ENCODE results near the gene CLIP3. TPM values are rescaled to one million over a fixed set of nuclear protein-coding genes. Genes with fewer than 3 reads are reported as not detected.

Gene CLIP3
- total and polyA plus RNA-seq, 2 experiments from 2014 or later: 15.1 to 19.1 TPM

DNA sequence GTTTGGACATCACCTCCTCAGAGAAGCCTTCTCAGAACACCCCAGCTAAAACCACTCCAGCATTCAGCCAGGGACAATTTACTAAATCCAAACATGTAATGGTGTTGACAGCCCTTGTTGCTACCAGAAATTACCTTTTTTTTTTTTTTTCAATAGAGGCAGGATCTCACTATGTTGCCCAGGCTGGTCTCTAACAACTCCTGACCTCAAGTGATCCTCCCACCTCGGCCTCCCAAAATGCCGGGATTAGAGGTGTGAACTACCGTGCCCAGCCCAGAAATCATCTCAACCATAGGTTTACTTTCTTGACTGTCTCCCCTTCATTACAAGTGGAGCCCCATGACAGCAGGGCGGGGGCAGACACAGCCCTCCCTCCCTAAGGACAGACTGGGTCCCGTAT lies 9.2 kb downstream of the CLIP3 start (continued):
- TF ChIP-seq, protein P1, sequence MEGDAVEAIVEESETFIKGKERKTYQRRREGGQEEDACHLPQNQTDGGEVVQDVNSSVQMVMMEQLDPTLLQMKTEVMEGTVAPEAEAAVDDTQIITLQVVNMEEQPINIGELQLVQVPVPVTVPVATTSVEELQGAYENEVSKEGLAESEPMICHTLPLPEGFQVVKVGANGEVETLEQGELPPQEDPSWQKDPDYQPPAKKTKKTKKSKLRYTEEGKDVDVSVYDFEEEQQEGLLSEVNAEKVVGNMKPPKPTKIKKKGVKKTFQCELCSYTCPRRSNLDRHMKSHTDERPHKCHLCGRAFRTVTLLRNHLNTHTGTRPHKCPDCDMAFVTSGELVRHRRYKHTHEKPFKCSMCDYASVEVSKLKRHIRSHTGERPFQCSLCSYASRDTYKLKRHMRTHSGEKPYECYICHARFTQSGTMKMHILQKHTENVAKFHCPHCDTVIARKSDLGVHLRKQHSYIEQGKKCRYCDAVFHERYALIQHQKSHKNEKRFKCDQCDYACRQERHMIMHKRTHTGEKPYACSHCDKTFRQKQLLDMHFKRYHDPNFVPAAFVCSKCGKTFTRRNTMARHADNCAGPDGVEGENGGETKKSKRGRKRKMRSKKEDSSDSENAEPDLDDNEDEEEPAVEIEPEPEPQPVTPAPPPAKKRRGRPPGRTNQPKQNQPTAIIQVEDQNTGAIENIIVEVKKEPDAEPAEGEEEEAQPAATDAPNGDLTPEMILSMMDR (conservative IDR thresholded peaks at IDR 0.05; ENCODE audit: low read depth in 2 of 2): no peak
- TF ChIP-seq JUNB (IDR thresholded peaks at IDR 0.05; ENCODE audit: unreplicated experiment) (no peak), POLR2AphosphoS5 (IDR thresholded peaks at IDR 0.05; ENCODE audit: low read depth) (no peak)

DNA sequence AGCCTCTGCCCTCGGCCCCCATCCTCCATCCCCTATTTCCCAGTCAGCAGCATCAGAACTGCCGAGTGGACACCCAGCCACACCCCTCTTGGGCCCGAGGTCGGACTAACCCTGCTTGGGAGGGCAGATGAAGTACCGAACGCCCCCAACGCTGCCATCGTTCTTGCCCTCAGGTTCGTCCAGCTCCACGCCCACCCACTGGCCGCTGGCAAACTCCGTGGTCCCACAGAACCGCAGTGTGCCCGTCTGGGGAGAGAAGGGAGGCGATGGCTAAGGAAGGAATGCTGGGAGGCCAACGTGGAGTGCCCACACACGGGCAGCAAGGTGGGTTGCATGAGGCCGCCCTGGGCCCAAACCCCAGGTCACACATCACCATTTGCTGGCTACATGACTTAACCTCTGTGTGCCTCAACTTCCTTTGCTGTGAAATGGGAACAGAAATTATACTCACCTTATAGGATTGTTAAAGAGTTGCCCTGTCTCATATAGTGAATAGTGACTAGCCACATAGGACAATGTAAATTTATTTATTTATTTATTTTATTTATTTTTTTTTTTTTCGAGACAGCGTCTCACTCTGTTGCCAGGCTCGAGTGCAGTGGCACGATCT lies 13.5 kb downstream of the CLIP3 start:
- H3K79me2 ChIP-seq (replicated peaks; ENCODE audit: insufficient read depth): 0 out of 2 replicates have a peak, but pooled peaks cover 5% of the 10 kb centered on the region
- ATAC-seq: no peak
- Mint-ChIP-seq H3K27me3 (ENCODE audit: insufficient read depth, low read depth, poor library complexity) (peaks cover 4% of the 10 kb centered on the region), H3K27ac (no peak overlapping the region), H3K9me3 (no peaks in the 10 kb centered on the region), H3K4me3 (no peak overlapping the region), H3K36me3 (ENCODE audit: low read depth) (peaks cover 26% of the 10 kb centered on the region), H3K4me1 (peaks cover 15% of the 10 kb centered on the region)
- H3K27ac ChIP-seq (ENCODE audit: low read depth): no peak overlapping the region
- H3K9me2 ChIP-seq (ENCODE audit: insufficient read depth): no peaks in the 10 kb centered on the region
- no peak overlapping the region for H2AFZ ChIP-seq
- H3K27me3 ChIP-seq (ENCODE audit: insufficient read depth): no peaks in the 10 kb centered on the region
- DNase-seq (ENCODE audit: low spot score): no peak
- no peaks in the 10 kb centered on the region for H3F3A ChIP-seq (replicated peaks; ENCODE audit: low read depth)
- peaks cover 6% of the 10 kb centered on the region; the same call in 1 of the 2 replicates for H3K4me1 ChIP-seq (ENCODE audit: insufficient read depth)
- no peak overlapping the region for H3K4me3 ChIP-seq
- H3K4me2 ChIP-seq: no peak overlapping the region
- H4K20me1 ChIP-seq (replicated peaks; ENCODE audit: insufficient read depth): peaks cover 6% of the 10 kb centered on the region; the same call in 1 of the 2 replicates
- H3K36me3 ChIP-seq (ENCODE audit: insufficient read depth): no peaks in the 10 kb centered on the region; the same call in 1 of the 2 replicates
- TF ChIP-seq JUNB (IDR thresholded peaks at IDR 0.05; ENCODE audit: unreplicated experiment) (no peak), ZNF331 (CRISPR knock-in tag; IDR thresholded peaks at IDR 0.05; ENCODE audit: low read depth) (no peak), CREB1 (CRISPR knock-in tag; IDR thresholded peaks at IDR 0.05; ENCODE audit: low read depth) (no peak), EZH2 (IDR thresholded peaks at IDR 0.05; ENCODE audit: low read depth, unreplicated experiment) (no peak), NANOG (IDR thresholded peaks at IDR 0.05; ENCODE audit: borderline replicate concordance) (no peak), STAT1 (IDR thresholded peaks at IDR 0.05; ENCODE audit: unreplicated experiment) (no peak), EZH2phosphoT487 (IDR thresholded peaks at IDR 0.05; ENCODE audit: unreplicated experiment) (no peak), ZNF114 (CRISPR knock-in tag; IDR thresholded peaks at IDR 0.05) (no peak), POLR2AphosphoS5 (IDR thresholded peaks at IDR 0.05; ENCODE audit: low read depth) (no peak)
- TF ChIP-seq, protein P2, sequence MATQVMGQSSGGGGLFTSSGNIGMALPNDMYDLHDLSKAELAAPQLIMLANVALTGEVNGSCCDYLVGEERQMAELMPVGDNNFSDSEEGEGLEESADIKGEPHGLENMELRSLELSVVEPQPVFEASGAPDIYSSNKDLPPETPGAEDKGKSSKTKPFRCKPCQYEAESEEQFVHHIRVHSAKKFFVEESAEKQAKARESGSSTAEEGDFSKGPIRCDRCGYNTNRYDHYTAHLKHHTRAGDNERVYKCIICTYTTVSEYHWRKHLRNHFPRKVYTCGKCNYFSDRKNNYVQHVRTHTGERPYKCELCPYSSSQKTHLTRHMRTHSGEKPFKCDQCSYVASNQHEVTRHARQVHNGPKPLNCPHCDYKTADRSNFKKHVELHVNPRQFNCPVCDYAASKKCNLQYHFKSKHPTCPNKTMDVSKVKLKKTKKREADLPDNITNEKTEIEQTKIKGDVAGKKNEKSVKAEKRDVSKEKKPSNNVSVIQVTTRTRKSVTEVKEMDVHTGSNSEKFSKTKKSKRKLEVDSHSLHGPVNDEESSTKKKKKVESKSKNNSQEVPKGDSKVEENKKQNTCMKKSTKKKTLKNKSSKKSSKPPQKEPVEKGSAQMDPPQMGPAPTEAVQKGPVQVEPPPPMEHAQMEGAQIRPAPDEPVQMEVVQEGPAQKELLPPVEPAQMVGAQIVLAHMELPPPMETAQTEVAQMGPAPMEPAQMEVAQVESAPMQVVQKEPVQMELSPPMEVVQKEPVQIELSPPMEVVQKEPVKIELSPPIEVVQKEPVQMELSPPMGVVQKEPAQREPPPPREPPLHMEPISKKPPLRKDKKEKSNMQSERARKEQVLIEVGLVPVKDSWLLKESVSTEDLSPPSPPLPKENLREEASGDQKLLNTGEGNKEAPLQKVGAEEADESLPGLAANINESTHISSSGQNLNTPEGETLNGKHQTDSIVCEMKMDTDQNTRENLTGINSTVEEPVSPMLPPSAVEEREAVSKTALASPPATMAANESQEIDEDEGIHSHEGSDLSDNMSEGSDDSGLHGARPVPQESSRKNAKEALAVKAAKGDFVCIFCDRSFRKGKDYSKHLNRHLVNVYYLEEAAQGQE (IDR thresholded peaks at IDR 0.05; ENCODE audit: unreplicated experiment): no peak
- TF ChIP-seq, protein P3, sequence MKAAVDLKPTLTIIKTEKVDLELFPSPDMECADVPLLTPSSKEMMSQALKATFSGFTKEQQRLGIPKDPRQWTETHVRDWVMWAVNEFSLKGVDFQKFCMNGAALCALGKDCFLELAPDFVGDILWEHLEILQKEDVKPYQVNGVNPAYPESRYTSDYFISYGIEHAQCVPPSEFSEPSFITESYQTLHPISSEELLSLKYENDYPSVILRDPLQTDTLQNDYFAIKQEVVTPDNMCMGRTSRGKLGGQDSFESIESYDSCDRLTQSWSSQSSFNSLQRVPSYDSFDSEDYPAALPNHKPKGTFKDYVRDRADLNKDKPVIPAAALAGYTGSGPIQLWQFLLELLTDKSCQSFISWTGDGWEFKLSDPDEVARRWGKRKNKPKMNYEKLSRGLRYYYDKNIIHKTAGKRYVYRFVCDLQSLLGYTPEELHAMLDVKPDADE (IDR thresholded peaks at IDR 0.05): no peak
- TF ChIP-seq, protein P1 (conservative IDR thresholded peaks at IDR 0.05; ENCODE audit: low read depth in 2 of 2): no peak
